GM12874 (cell line): Measurements from ENCODE around the gene FGFR4.

ENCODE experiments used
- TF ChIP-seq, protein P1 (sequence below): IDR thresholded peaks from 2 replicates; pipeline ENCODE4 v1.5.1; 2011; ENCODE audit warnings: low read depth, mild to moderate bottlenecking, control low read depth, low read length, moderate library complexity; ENCODE audit not compliant: insufficient read depth

Gene FGFR4

DNA sequence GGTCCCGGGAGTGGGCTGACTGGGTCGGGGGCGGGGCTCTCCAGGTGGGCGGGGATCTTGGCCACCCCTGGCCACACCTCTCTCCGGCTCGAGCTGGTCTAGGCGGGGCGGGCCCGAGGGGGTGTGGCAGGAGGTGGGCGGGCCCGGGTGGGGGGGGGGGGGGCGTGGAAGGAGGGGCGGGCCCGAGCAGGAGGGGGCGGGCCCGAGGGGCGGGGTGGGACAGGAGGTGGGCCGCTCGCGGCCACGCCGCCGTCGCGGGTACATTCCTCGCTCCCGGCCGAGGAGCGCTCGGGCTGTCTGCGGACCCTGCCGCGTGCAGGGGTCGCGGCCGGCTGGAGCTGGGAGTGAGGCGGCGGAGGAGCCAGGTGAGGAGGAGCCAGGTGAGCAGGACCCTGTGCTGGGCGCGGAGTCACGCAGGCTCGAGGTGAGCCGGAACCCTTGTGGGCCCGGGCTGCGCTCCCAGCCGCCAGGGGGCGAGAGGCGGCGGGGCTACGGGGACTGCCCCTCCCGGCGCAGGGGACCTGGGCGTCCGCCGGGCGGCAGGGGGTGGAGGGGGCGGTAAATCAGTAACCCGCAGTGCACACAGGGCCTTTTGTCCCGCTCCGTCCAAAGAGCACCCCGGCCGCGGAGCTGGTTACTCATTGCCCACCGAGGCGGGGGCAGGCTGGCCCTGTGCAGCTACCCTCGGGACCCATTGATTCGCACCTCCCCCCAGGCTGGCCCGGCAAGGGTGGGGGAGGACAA, at the start of gene FGFR4:
TSS of gene FGFR4 (plus strand) at position 262 of the 744 bp plus-strand sequence. CDS start 2,688 bp downstream, outside the sequence.
- TF ChIP-seq, protein P1, sequence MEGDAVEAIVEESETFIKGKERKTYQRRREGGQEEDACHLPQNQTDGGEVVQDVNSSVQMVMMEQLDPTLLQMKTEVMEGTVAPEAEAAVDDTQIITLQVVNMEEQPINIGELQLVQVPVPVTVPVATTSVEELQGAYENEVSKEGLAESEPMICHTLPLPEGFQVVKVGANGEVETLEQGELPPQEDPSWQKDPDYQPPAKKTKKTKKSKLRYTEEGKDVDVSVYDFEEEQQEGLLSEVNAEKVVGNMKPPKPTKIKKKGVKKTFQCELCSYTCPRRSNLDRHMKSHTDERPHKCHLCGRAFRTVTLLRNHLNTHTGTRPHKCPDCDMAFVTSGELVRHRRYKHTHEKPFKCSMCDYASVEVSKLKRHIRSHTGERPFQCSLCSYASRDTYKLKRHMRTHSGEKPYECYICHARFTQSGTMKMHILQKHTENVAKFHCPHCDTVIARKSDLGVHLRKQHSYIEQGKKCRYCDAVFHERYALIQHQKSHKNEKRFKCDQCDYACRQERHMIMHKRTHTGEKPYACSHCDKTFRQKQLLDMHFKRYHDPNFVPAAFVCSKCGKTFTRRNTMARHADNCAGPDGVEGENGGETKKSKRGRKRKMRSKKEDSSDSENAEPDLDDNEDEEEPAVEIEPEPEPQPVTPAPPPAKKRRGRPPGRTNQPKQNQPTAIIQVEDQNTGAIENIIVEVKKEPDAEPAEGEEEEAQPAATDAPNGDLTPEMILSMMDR: peak; percentile 83

DNA sequence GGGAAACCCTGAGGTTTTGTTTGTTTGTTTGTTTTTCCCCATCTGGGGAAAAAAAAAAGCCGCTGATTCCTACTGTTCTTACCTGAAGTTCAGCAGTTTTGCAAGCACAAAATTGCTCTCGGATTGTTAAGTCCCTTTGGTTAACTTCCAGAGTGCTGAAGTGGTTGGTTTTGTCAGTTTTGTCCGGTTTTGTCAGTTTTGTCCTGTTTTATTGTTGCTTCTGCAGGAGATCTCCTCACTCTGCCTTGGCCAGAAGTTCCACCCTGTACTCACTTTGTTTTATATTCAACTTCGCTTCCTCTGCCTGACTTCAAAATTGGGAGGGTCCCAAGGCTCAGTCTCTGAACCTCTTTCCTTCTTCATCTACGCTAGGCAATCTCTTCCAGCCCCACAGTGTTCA, 49.8 kb upstream of the FGFR4 start:
- TF ChIP-seq, protein P1: no peak

DNA sequence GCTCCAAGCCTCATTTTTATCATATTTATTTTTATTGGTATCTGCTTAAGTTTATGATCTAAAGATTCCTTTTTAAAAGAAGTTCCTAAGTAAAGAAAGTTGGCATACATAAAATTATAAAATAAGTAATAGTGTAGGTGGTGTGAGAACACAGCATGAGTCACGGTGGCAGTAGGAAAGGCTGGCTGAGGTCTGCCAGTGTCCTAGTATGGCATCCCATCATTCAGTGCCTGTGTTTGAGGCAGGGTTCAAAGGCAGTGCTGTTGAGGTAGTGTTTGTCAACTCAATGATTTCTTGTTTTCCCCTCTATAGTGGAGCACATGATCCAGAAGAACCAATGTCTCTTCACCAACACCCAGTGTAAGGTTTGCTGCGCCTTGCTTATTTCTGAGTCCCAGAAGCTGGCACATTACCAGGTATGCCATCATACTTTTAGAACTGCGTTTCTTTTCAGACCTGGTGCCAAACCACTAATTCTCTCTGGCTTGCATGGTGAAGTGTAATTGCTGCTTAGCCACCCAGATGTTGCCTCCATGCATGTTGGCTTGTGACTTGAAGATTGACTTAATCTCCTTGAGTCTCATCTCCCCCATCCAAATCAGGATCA, 45.8 kb upstream of the FGFR4 start:
- TF ChIP-seq, protein P1: no peak

DNA sequence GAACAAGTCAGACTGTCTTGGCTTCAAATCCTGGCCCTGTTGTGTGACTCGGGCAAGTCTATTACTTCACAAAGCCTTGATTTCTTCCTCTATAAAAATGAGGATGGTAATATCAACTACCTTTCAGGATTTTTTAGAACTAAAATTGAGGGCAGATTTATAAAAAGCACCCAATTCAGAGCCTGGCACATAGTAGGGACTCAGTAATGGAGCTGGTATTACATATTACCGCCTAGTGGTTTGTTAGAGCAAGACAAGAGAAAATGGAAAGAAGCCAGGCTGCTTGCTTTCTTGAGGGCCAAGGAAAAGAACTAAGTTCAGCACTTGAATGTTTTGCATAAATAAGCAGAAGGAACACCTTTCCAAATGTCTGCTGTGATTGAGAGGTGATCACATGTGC, 44.8 kb upstream of the FGFR4 start:
- TF ChIP-seq, protein P1: no peak

DNA sequence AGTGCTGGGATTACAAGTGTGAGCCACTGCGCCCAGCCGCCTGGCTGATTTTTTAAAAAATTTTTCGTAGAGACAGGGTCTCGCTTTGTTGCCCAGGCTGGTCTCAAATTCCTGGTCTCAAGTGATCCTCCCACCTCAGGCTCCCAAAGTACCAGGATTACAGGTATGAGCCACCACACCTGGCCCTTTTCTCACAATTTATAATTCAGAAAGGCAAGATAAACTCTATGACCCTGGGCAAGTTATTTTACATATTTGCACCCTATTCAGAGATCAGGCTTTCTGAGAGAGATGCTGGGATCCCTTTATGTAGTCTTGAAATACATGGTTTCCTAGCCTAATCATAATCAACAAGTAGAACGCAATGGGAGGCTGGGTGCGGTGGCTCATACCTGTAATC, 43.6 kb upstream of the FGFR4 start:
- TF ChIP-seq, protein P1: no peak

DNA sequence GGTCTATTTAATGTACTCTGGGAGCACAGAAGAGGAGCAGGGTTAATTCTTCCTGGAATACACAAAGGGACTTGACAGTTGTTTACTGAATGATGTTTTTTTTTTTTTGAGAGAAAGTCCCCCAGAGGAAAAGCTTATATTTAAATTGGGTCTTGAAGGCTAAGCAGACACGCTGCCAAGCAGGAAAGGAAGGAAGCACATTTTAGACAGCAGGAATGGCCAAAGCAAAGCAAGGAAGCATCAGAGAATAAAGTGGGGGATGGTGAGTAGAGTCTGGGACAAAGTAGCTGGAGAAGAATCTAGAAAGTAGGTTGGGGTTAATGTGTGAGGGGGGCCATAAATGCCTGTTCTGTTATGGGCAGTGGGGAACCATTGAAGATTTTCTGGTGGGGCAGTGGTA, 42.8 kb upstream of the FGFR4 start:
- TF ChIP-seq, protein P1: no peak

DNA sequence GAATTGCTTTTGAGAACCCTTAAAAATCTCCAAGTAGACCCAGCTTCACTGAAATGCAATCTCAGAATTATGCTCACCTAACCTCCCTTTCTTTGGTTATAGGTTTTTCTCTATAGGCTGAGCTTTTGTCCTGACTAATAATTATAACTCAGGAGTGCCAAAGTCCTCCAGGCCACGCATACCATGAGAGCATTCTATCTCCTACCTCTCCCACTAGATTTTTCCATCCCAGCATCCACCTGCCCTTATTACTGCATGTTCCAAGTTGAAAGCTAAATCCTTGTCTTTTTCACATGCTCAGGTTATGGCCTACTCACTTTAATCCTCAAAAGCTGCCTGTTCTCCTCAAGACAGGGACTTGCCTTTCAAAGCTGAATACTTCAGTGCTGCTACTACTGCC, 42.1 kb upstream of the FGFR4 start:
- TF ChIP-seq, protein P1: no peak
